Keratinocyte (primary cell): Measurements from ENCODE around the gene LYPD6B. TPM values are rescaled to one million over a fixed set of nuclear protein-coding genes. Genes with fewer than 3 reads are reported as not detected.

Source experiments
- DNase-seq: peaks from one replicate; pipeline ENCODE4 v3.0.0-alpha.2; 2011; ENCODE audit warnings: low read depth, missing footprints, low spot score
- FAIRE-seq: peaks from 2 replicates; lab custom pipeline; 2011; peaks lifted over from hg19 to GRCh38; lab: Jason Lieb, UNC
- H2AFZ ChIP-seq: 2 replicates; pipeline ENCODE4 v1.6.0; 2012; ENCODE audit warnings: low read length, control low read depth, inconsistent platforms; ENCODE audit not compliant: control insufficient read depth
- H3K27ac ChIP-seq: 2 replicates; pipeline ENCODE4 v1.5.1; 2011; ENCODE audit warnings: low read length; ENCODE audit not compliant: control insufficient read depth, insufficient read depth
- H3K27me3 ChIP-seq: 3 replicates; pipeline ENCODE4 v1.6.0; 2011; ENCODE audit warnings: low read length; ENCODE audit not compliant: control insufficient read depth, insufficient read depth; ENCODE audit errors: extremely low read depth
- H3K36me3 ChIP-seq, 2 experiments: 2 replicates in 1 of 2; 3 replicates in 1 of 2; pipeline ENCODE4 v1.5.1; 2011; ENCODE audit warnings: low read length in 2 of 2, mild to moderate bottlenecking in 1 of 2; ENCODE audit not compliant: control insufficient read depth in 2 of 2, insufficient read depth in 2 of 2; ENCODE audit errors: extremely low read depth in 1 of 2
- H3K4me1 ChIP-seq: 3 replicates; pipeline ENCODE4 v1.5.1; 2011; ENCODE audit warnings: low read length; ENCODE audit not compliant: control insufficient read depth, insufficient read depth; ENCODE audit errors: extremely low read depth
- H3K4me2 ChIP-seq: 3 replicates; pipeline ENCODE4 v1.6.0; 2011; ENCODE audit warnings: low read depth, low read length; ENCODE audit not compliant: control insufficient read depth, insufficient read depth; ENCODE audit errors: extremely low read depth
- H3K4me3 ChIP-seq, 3 experiments: fragments of 200-600 bp in 1 of 3; sonication (generic) in 1 of 3; 2 replicates in 2 of 3; 3 replicates in 1 of 3; pipeline ENCODE4 v1.5.1; 2011 to 2016; ENCODE audit warnings: low read length in 3 of 3, mild to moderate bottlenecking in 3 of 3, control low read depth in 2 of 3, inconsistent platforms in 1 of 3, low read depth in 1 of 3, mixed read lengths in 1 of 3, mixed run types in 1 of 3, moderate library complexity in 1 of 3; ENCODE audit not compliant: control insufficient read depth in 2 of 3, insufficient read depth in 2 of 3; ENCODE audit errors: extremely low read depth in 1 of 3
- H3K79me2 ChIP-seq: 2 replicates; pipeline ENCODE4 v1.6.0; 2012; ENCODE audit warnings: low read length; ENCODE audit not compliant: control insufficient read depth, insufficient read depth
- H3K9ac ChIP-seq: 3 replicates; pipeline ENCODE4 v1.6.0; 2011; ENCODE audit warnings: low read length; ENCODE audit not compliant: control insufficient read depth, insufficient read depth; ENCODE audit errors: extremely low read depth
- H3K9me1 ChIP-seq: 3 replicates; pipeline ENCODE4 v1.6.0; 2011; ENCODE audit warnings: low read length; ENCODE audit not compliant: control insufficient read depth, insufficient read depth; ENCODE audit errors: extremely low read depth
- H3K9me3 ChIP-seq: 2 replicates; pipeline ENCODE4 v1.5.1; 2012; ENCODE audit warnings: low read depth, low read length; ENCODE audit not compliant: control insufficient read depth
- H4K20me1 ChIP-seq: 3 replicates; pipeline ENCODE4 v1.6.0; 2011; ENCODE audit warnings: low read length; ENCODE audit not compliant: control insufficient read depth, insufficient read depth; ENCODE audit errors: extremely low read depth
- EZH2 ChIP-seq: IDR thresholded peaks from one replicate; pipeline ENCODE4 v1.6.1; 2012; ENCODE audit warnings: inconsistent platforms, mild to moderate bottlenecking, low read length, moderate library complexity
- dilution Hi-C: fragments of 300-500 bp; cut with MboI; formaldehyde crosslinking; loops from one replicate; pipeline ENCODE4 v1.7.0; 2020; ENCODE audit warnings: low sequenced_read_pairs; ENCODE audit not compliant: extremely low pct_ligation_motif_present
- polyA plus RNA-seq, 5 experiments: library from polyadenylated mRNA; depleted of rRNA in 3 of 5; stranded (reverse) in 3 of 5; stranded (forward) in 1 of 5; unstranded in 1 of 5; fragments of >200 nt; gene quantifications; 1 replicate in 1 of 5; 2 replicates in 3 of 5; 3 replicates in 1 of 5; pipeline versions ENCODE4 v1.2.1 to v1.2.3, GENCODE V29; 2011 to 2012; ENCODE audit warnings: missing spikeins in 2 of 5, low read depth in 1 of 5, low replicate concordance in 1 of 5
- TF ChIP-seq, protein P1 (sequence below), 3 experiments: IDR thresholded peaks in 1 of 3; conservative IDR thresholded peaks in 1 of 3; optimal IDR thresholded peaks in 1 of 3; 2 replicates in 2 of 3; 3 replicates in 1 of 3; pipeline versions ENCODE3 to v1.5.1; 2011; ENCODE audit warnings: low read length in 3 of 3, mild to moderate bottlenecking in 3 of 3, moderate library complexity in 2 of 3, control low read depth in 1 of 3, inconsistent platforms in 1 of 3; ENCODE audit not compliant: insufficient read depth in 2 of 3; ENCODE audit errors: extremely low read depth in 1 of 3

The LYPD6B gene
- polyA plus RNA-seq, 1 donor (not counting 4 experiments of a cell fraction or from before 2014, with no cell fraction given) = 24.7 TPM

- DNase-seq = no peak
- H3K4me3 ChIP-seq = no peak overlapping the region
- no peaks in the 10 kb centered on the region for H3K27me3 ChIP-seq
- no peak overlapping the region for H3K27ac ChIP-seq
- TF ChIP-seq, protein P1, sequence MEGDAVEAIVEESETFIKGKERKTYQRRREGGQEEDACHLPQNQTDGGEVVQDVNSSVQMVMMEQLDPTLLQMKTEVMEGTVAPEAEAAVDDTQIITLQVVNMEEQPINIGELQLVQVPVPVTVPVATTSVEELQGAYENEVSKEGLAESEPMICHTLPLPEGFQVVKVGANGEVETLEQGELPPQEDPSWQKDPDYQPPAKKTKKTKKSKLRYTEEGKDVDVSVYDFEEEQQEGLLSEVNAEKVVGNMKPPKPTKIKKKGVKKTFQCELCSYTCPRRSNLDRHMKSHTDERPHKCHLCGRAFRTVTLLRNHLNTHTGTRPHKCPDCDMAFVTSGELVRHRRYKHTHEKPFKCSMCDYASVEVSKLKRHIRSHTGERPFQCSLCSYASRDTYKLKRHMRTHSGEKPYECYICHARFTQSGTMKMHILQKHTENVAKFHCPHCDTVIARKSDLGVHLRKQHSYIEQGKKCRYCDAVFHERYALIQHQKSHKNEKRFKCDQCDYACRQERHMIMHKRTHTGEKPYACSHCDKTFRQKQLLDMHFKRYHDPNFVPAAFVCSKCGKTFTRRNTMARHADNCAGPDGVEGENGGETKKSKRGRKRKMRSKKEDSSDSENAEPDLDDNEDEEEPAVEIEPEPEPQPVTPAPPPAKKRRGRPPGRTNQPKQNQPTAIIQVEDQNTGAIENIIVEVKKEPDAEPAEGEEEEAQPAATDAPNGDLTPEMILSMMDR (optimal IDR thresholded peaks at IDR 0.05 in 1 of 3, IDR thresholded peaks at IDR 0.05 in 1 of 3, conservative IDR thresholded peaks at IDR 0.05 in 1 of 3; ENCODE audit: extremely low read depth in 1 of 3, insufficient read depth in 2 of 3, low read length in 3 of 3) = no peak
- TF ChIP-seq EZH2 = no peak
- H3K36me3 ChIP-seq = no peaks in the 10 kb centered on the region
- no peak overlapping the region for H2AFZ ChIP-seq
- dilution Hi-C loops = no loop called here
- no peak overlapping the region for H3K9ac ChIP-seq
- no peaks in the 10 kb centered on the region for H4K20me1 ChIP-seq
- H3K9me3 ChIP-seq = no peaks in the 10 kb centered on the region
- H3K79me2 ChIP-seq = no peaks in the 10 kb centered on the region
- no peaks in the 10 kb centered on the region for H3K4me1 ChIP-seq
- no peaks in the 10 kb centered on the region for H3K9me1 ChIP-seq
- no peak for FAIRE-seq
- H3K4me2 ChIP-seq = no peak overlapping the region
Measured at GRCh38 chr2:149090706-149091105, 52.2 kb downstream of the LYPD6B start.

- Histone ChIP-seq H3K9ac (no peak overlapping the region), H3K4me3 (no peak overlapping the region), H3K27ac (no peak overlapping the region), H3K4me2 (no peak overlapping the region), H3K79me2 (no peaks in the 10 kb centered on the region), H3K36me3 (peaks cover 0 to 2% of the 10 kb centered on the region in 2 experiments), H3K9me1 (no peaks in the 10 kb centered on the region), H3K4me1 (no peaks in the 10 kb centered on the region), H3K27me3 (no peaks in the 10 kb centered on the region), H4K20me1 (no peaks in the 10 kb centered on the region), H3K9me3 (no peaks in the 10 kb centered on the region), H2AFZ (no peak overlapping the region)
- no peak for TF ChIP-seq EZH2
- TF ChIP-seq, protein P1 (optimal IDR thresholded peaks at IDR 0.05 in 1 of 3, IDR thresholded peaks at IDR 0.05 in 1 of 3, conservative IDR thresholded peaks at IDR 0.05 in 1 of 3; ENCODE audit: extremely low read depth in 1 of 3, insufficient read depth in 2 of 3, low read length in 3 of 3) = no peak
- dilution Hi-C loops = no loop called here
- no peak for FAIRE-seq
- DNase-seq = no peak
Measured at GRCh38 chr2:149093579-149093978, 55.1 kb downstream of the LYPD6B start.
